ENCODE results near the gene SPEF2. TPM values are rescaled to one million over a fixed set of nuclear protein-coding genes. Genes with fewer than 3 reads are reported as not detected.
"Not testable (repeated sequence)": the region's sequence is repeated elsewhere in the genome, so short reads cannot be mapped to it uniquely, and the experiment has no call there.

Gene SPEF2
- total RNA-seq, 1 donor from 2014 or later: 11.2 TPM

DNA sequence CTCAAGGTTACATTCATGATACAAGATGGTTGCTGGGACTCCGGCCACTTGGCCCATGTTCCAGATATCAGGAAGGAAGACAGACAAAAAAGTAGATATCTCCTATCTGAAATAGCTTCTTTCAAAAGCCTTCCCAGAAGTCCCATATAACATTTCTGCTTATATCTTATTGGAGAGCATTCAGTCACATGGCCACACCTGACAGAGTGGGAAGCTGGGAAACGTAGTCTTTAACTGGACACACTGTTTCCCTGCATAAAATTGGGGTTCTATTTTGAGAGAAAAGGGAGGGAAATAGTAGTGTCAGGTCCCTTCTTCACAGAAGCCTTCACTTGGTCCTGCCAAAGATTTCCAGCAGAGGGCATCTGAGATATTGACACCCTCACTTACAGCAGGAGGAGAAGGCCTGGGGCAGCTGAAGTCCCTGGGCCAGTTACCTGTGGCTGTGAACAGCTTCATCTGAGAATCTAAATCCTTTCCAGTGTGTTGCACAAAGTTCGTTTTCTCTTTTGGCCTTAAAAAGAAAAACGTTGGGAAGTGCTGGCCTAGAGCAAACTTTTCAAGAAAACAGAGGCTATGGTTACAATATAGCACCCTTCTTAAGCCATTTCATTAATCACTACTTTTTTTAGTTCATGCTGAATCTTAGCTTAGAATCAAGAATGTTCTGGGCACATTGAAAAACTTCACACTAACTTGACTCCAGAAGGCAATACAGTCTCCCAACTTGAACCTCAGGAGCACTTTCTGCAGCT, 33.5 kb downstream of the SPEF2 start:
- peak; percentile 54 for DNase-seq (ENCODE audit: low read depth)

DNA sequence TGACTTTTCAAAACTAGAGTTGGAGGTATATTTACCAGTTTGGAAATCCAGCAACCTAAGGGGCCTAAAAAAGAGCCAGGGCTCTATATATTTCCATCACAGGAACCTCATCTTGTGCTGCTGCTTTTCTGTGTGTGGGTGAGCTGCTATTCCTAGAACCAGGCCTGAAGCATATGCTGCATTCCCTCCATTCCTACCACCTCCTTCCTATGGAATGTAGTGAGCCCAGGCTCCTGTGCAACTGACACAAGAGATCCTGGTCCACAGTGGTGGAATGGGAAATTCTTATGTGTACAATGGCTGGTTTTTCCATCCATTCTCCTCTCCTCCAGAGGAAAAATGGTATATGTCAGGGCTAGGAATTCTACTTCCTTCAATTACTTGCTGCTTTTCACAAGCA, 39.1 kb downstream of the SPEF2 start:
- no peak for DNase-seq (ENCODE audit: low read depth)

DNA sequence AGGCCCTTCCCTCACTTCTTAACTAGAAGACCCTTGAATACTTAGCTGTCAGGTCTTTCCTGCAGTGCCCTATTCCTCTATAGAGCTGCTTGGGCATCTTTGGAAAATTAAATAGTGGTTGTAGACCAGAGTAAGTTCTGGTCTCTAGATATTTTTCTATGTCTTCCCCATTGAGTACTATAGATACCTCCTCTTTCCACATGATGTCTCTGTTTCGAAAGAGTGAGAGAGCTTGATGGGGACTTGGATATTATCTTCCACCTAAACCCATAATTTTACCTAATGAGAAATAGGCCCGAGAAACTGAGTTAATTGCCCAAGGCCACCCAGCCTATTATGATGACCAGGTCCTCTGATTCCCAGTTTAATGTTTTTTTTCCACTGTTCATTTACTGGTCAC, 40.2 kb downstream of the SPEF2 start:
- no peak for DNase-seq (ENCODE audit: low read depth)

DNA sequence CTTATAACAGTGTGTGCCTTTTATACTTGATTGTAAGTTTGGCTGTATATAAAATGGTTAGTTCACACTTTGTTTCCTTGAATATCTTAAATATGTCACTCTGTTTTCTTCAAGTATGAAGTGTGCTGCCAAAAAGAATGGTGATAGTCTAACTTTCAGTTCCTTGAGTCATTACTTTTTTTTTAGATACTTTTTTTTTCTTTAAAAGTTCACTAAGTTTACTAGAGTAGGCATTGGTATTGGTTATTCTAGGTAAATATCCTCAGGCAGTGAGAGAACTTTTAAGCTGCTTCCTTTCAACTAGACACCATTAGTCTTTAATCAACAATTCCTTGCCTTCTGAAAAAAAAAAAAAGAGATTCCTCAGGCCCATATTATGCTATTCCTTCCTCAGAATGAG, 41.9 kb downstream of the SPEF2 start:
- peak; percentile 61 for DNase-seq (ENCODE audit: low read depth)

DNA sequence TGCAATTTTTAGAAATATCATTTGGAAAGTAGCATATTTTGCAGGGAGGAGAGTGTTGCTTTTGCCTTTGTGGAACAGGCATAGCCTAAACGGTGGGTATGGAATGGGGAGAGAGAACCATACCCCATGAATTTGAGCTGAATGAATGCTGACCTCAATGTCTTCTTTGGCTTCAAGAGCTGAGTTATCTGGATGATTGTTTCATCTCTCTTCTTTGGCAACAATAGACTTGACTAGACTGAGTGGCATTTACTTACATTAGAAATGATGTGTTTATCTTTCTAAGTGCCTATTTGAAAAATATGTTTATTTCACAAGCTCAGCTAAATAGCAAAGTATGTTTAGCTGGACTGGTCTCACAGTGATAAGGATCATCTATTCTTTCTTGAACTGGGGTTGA, 42.8 kb downstream of the SPEF2 start:
- DNase-seq (ENCODE audit: low read depth): no peak

DNA sequence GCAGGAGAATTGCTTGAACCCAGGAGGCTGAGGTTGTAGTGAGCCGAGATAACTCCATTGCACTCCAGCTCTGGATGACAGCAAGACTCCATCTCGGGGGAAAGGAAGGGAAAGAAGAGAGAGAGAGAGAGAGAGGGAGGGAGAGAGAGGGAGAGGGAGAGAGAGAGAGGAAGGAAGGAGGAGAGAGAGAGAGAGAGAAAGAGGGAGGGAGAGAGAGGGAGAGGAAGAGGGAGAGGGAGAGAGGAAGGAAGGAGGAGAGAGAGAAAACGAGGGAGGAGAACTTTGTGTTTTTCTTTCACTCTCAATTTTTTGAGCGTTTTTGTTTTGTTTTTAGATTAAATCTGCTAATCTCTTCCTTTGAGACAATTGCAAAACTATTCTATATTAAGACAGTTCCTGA, 46.9 kb downstream of the SPEF2 start:
- no peak for DNase-seq (ENCODE audit: low read depth)

DNA sequence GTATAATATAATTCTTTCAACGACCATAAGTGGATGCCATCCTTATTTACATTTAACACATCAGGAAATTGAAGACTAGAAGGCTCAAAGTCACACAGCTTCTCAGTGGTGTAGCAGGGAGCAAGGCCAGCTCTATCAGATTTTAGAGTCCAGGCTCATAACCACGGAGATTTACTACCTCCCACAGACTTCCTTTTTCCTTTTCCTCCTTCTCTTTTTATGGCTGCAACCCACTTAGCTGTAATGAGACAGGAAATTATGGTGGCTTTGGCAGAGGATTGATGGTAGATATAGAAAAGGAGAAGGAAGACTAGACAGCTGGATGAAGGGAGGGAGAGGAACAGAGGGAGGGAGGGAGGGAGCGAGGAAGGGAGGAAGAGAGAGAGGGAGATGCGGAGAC, 47.4 kb downstream of the SPEF2 start:
- no peak for DNase-seq (ENCODE audit: low read depth)

DNA sequence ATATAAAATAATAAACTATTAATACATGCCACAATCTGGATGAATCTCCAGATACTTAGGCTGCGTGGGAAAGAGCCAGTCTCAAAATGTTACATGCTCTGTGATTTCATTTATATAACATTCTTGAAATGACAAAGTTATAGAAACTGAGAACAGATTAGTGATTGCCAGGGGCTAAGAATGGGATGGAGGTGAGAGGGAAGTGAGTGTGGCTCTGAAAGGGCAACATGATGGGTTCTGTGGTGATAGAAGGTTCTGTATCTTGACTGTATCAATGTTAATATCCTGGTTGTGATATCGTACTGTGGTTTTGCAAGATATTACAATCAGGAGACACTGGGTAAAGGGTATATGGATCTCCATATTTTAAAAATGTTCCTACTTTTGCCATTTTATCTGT, 50.7 kb downstream of the SPEF2 start:
- DNase-seq (ENCODE audit: low read depth): no peak

DNA sequence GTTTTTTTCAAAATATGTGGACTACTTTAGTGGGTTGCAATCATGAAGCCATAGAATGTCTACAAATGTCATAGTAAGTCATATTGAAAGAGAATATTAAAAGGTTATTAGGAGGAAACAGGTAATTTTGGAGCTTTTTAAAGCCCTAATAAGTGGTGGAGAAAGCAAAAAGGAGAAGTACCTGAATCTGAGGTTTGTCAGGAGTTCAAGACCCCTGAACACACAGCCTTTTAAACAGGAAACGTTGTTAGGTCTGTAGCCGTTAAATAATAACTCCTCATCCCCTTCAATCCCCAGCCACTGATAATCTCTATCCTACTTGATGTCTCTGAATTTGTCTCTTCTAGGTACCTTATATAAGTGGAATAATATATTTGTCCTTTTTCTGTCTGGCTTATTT, 51.1 kb downstream of the SPEF2 start:
- DNase-seq (ENCODE audit: low read depth): no peak

DNA sequence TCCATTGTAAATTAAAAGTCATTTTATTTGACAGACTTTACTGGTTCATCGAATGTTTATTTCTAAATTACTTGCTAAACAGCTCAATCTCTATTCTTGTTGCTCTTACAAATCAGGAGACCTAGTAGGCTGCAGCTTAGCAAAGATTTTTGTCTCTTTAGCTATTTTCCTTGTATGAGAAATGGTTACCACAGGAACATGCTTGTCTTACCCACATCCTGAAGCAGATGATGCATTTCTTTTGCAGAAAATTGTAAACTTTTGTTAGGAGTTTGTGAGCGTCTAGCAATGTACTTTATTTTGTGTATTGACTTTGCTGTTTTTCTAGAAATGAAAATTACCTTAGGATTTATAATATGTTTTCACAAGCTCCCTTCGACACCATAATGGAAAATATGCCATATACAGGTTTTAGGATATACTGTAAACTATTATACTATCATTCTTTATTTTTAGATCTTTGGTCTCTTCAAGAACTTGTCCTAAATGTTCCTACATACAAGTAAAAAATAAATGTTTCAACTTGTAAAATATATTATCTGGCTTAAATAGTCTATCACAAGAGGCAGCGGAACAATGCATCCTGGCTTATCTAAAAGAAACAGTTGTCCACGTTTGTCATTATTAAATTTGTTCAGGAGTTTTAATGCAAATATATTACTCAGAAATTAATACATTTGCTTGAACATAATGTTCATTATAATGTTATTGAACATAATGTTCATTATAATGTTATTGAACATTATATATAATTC, 54.1 kb downstream of the SPEF2 start:
- DNase-seq (ENCODE audit: low read depth): no peak

DNA sequence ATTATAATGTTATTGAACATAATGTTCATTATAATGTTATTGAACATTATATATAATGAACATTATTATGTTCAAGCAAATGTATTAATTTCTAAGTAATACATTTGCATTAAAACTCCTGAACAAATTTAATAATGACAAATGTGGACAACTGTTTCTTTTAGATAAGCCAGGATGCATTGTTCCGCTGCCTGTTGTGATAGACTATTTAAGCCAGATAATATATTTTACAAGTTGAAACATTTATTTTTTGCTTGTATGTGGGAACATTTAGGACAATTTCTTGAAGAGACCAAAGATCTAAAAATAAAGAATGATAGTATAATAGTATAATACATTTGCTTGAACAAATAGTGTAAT, 54.6 kb downstream of the SPEF2 start:
- not testable (repeated sequence) for DNase-seq (ENCODE audit: low read depth)

DNA sequence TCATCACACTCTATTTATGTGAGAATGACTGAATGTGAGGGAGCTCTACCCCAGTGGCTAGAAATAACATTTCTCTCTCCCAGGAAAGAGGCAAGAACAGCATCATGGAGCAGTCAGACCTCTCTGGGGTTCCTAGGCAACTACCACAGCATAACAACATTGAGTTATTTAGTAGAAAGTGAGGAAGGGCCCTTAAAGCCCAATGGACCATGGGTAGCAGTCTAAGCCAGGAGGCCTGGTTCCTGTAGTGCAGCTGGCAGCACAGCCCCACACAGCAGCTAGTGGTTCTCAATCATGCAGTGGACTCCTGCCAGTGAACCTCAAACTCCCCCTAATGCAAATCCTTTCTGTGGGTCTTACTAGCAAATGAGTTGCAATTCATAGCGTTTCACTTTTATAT, 55.3 kb downstream of the SPEF2 start:
- DNase-seq (ENCODE audit: low read depth): peak; percentile 10

DNA sequence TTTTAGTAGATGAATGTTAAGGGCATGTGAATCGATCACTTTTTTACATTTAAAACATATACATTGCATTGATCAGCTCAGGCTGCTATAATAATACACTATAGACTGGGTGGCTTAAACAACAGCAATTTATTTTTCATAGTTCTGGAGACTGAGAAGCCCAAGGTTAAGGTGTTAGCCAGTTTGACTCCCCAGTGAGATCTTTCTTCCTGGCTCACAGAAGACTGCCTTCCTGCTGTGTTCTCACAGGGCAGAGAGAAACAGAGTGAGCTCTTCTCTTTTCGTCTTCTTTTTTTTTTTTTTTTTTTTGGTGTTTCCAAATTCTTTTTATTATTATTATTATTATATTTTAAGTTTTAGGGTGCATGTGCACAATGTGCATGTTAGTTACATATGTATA, 56.4 kb downstream of the SPEF2 start:
- no peak for DNase-seq (ENCODE audit: low read depth)

DNA sequence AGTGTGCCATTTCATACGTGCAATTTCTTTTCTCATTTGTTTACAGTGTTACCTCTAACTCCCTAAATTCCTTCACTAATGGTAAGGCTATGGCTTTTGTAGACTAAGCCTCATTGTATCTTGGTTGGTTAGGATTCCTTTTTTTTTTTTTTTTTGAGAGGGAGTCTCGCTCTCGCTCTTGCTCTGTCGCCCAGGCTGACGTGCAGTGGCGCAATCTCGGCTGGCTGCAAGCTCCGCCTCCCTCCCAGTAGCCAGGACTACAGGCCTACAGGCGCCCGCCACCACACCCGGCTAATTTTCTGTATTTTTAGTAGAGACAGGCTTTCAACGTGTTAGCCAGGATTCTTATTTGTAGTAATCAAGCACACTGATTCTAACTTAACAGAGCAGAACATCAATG, 57.7 kb downstream of the SPEF2 start:
- no peak for DNase-seq (ENCODE audit: low read depth)

DNA sequence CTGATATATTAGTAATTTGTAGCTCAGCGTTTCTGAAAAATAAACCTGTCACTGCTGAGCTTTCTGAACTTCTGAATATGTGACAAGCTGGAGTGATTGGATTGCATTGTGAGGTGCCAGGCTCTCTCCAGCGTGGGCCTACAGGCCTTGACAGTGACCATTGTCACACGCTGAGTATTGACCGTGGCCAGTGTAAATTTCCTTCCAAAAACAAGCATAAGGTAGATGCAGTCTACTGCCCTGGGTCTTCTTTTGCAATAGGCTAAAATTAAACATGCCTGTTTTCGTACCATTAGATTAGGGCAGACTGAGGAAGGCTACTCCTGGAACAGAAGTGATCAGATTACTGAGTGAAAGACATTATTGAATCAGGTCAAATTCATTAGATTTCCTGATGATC, 60.2 kb downstream of the SPEF2 start:
- DNase-seq (ENCODE audit: low read depth): no peak

DNA sequence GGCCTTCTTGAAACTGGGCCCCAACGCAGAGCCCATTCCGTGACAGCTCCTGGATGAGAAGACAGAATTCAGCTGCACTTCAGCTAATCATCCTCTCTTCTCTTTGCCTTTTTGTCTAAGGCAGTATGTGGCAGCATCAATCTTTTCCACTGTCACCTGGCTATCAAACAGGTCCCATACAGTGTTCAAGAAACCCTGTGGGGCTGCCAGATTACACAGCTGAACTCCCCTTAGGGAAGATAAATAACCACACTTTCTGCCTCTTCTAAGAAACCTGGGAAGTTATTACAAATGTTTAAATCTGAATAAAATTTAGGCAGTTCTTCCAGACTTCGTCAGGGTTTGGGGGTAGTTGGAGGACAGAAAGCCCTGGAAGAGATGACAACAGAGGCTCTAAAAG, 61.0 kb downstream of the SPEF2 start:
- DNase-seq (ENCODE audit: low read depth): no peak

DNA sequence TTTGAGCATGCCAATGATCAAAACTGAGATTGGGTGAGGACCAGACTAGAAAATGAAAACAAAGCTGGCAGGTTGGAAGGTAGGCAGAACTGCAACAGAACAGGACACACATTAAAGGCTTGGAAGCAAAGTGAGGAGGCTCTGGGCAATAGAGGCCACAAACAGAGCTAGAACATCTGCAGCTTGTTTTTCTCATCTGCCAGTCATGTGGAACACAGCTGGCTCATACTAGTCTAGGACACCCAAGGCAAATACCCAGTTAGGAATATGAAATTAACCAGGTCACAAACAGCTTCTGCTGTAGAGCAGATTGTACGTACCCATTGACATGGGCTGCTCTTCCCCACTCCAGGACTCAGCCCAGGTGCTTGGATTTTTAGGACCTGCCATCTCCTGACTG, 61.7 kb downstream of the SPEF2 start:
- no peak for DNase-seq (ENCODE audit: low read depth)

DNA sequence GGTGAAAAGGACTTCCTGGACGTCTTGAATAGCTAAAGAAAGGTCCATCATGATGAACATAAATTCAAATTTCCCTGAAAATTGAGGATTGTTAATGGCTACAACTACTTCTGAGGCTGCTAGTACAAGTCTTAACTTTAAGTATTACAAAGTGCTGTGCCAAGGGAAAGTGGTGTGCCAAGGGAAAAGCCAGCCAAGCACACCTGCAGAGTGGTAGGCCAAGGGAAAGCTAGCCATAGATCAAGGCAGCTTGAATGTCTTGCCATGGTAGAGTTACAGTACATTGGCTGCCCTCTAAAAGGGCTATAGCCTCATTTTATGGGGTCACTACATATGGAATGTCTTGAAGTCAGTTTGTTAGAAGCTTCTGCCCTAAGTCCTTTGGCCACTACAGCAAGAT, 64.2 kb downstream of the SPEF2 start:
- no peak for DNase-seq (ENCODE audit: low read depth)

DNA sequence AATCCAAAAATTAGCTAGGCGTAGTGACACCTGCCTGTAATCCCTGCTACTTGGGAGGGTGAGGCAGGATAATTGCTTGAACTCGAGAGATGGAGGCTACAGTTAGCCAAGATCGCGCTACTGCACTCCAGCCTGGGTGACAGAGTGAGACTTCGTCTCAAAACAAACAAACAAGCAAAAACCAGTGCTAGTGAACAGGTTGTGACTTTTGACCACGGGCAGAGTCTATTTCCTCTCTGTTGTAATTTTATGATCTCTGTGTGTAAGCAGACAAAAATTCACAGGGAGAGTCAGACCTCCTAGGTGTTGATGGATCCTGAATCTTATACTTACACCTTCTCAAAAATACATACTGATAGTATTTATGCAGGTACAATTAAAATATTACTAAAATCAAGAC, 65.8 kb downstream of the SPEF2 start:
- no peak for DNase-seq (ENCODE audit: low read depth)

DNA sequence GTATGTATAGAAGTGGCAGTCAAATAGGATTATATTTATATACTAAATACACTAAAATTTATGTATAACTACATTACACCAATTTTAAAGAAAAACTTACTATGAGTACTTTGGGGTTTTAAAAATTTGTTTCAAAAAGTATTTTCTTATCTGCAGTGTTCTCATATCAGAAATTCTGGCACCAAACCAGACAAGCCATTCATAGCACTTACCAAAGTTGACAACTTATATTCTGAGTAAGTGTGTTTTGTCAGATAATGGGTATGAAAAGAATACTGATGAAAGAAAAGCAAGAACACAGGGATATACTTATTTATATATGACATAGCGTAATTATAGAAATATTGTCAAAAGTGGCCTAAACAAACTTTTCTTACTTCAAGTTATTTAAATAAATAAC, 67.5 kb downstream of the SPEF2 start:
- DNase-seq (ENCODE audit: low read depth): no peak

DNA sequence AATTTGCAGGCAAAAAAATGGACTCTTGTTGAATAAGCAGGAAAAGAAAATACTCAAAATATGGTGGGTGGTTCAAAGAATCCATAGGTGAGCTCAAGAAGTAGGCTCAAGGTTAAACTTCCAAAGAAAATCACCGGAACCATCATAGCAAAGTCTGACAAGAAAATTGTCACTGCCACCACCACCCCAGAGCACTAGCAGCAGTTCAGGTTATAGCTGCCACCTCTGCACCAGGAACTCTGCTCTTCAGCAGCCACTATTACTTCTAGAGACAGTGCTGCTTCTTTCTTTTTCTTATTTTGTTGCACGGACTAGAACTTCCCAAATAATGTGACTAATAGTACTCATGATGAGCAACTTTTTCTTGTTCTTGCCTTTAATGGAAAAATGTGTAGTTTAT, 70.3 kb downstream of the SPEF2 start:
- no peak for DNase-seq (ENCODE audit: low read depth)

DNA sequence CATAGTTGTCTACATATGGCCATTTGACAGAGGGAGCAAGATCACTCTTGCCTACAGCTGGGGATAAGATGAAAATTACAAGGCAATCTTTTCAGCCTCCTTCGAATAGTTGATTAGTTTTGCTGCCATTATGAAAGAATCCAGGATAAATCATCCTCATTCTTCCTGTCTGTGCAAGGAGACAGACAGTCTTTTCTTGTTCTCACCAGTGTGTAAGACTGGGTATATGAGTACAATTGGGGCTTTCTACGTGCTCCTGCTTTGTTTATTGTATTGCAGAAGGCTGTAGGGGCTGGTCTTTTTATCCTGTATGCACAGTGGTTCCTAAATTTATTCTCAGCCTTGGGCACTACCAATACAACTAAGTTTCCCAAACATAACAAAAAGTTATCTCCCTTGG, 76.8 kb downstream of the SPEF2 start:
- DNase-seq (ENCODE audit: low read depth): no peak

DNA sequence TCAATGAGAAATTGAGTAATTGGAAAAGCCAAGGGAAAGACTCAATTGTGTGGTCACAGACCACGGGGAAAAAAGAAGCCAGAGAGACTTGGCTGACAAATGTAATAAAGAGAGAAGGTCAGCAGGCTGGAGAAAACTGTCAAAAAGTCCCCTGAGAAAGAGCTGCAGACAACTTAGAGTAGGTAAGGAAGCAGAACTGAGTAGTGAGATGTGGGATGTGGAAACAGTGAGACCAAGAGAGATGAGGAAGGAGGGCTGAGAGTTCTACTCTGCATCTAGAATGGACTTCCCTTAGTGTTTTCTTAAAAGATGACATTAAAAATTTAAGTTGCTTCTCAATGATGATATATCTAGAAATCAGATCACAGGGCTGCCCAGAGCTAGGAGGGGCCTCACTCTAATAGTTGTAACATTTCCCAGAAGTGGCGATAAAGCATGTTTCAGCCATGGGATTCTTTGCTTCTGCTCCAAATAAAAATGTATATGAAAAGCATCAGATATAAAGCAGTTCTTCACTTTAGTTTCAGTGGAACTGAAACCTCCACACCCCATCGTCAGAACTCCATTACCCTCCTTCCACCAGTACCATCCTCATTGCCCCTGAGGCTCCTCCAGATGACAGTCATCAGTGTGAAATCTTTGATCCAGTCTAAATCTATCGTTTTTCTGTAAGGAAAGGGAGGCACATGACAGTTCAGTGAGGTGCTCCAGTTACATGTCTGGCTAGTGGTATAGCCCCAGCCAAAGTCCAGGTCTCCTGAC, 80.6 kb downstream of the SPEF2 start:
- no peak for DNase-seq (ENCODE audit: low read depth)
